ENCODE measurements around the gene ZSCAN23.
"Not testable (repeated sequence)": the region's sequence is repeated elsewhere in the genome, so short reads cannot be mapped to it uniquely, and the experiment has no call there.

The ZSCAN23 gene

GRCh38 chr6:28442586-28442985, 705 bp downstream of the ZSCAN23 start:
- no peak for FAIRE-seq

GRCh38 chr6:28436404-28436803, 6.9 kb downstream of the ZSCAN23 start:
- FAIRE-seq (no peak), DNase-seq (ENCODE audit: low spot score) (no peak)

More at GRCh38 chr6:28442586-28442985, 705 bp downstream of the ZSCAN23 start:
- DNase-seq (ENCODE audit: low spot score) = no peak

- DNase-seq (ENCODE audit: low spot score) (no peak), FAIRE-seq (no peak)
Measured at GRCh38 chr6:28433119-28433518, 10.2 kb downstream of the ZSCAN23 start.

GRCh38 chr6:28429781-28430180, 13.5 kb downstream of the ZSCAN23 start:
- no peak for FAIRE-seq

GRCh38 chr6:28425944-28426541, 17.2 kb downstream of the ZSCAN23 start:
- DNase-seq (ENCODE audit: low spot score) (no peak), FAIRE-seq (no peak)

More at GRCh38 chr6:28429781-28430180, 13.5 kb downstream of the ZSCAN23 start:
- no peak for DNase-seq (ENCODE audit: low spot score)

- FAIRE-seq = no peak
- no peak for DNase-seq (ENCODE audit: low spot score)
Measured at GRCh38 chr6:28424163-28424562, 19.1 kb downstream of the ZSCAN23 start.

GRCh38 chr6:28423546-28423945, 19.7 kb downstream of the ZSCAN23 start:
- DNase-seq (ENCODE audit: low spot score) (no peak), FAIRE-seq (no peak)

GRCh38 chr6:28413681-28414080, 29.6 kb downstream of the ZSCAN23 start:
- DNase-seq (ENCODE audit: low spot score) (no peak), FAIRE-seq (no peak)

- no peak for FAIRE-seq
- DNase-seq (ENCODE audit: low spot score) = no peak
Measured at GRCh38 chr6:28410767-28411166, 32.5 kb downstream of the ZSCAN23 start.

- FAIRE-seq (no peak), DNase-seq (ENCODE audit: low spot score) (no peak)
Measured at GRCh38 chr6:28408076-28408802, 35.1 kb downstream of the ZSCAN23 start.

GRCh38 chr6:28407401-28407800, 35.9 kb downstream of the ZSCAN23 start:
- DNase-seq (ENCODE audit: low spot score) (no peak), FAIRE-seq (no peak)

- FAIRE-seq; DNase-seq (ENCODE audit: low spot score): not testable (repeated sequence)
Measured at GRCh38 chr6:28403923-28404322, 39.4 kb downstream of the ZSCAN23 start.

GRCh38 chr6:28402197-28402596, 41.1 kb downstream of the ZSCAN23 start:
- no peak for DNase-seq (ENCODE audit: low spot score)
- no peak for FAIRE-seq

GRCh38 chr6:28401172-28401571, 42.1 kb downstream of the ZSCAN23 start:
- no peak for FAIRE-seq
- DNase-seq (ENCODE audit: low spot score) = no peak

GRCh38 chr6:28400122-28400451, 43.2 kb downstream of the ZSCAN23 start:
- no peak for FAIRE-seq

GRCh38 chr6:28399350-28400121, 43.8 kb downstream of the ZSCAN23 start, which contains the start of gene ZSCAN12:
Gene ZSCAN12, minus strand, starts transcription at chr6:28399747. Its CDS starts 1,342 bp downstream, at chr6:28398405.
- FAIRE-seq = no peak
- peak; percentile 44 for DNase-seq (ENCODE audit: low spot score)

More at GRCh38 chr6:28400122-28400451, 43.2 kb downstream of the ZSCAN23 start:
- DNase-seq (ENCODE audit: low spot score) = no peak

GRCh38 chr6:28395918-28396317, 47.4 kb downstream of the ZSCAN23 start:
- FAIRE-seq (no peak), DNase-seq (ENCODE audit: low spot score) (no peak)

GRCh38 chr6:28393912-28394662, 49.2 kb downstream of the ZSCAN23 start:
- DNase-seq (ENCODE audit: low spot score) (no peak), FAIRE-seq (no peak)

- FAIRE-seq (no peak), DNase-seq (ENCODE audit: low spot score) (no peak)
Measured at GRCh38 chr6:28390688-28391087, 52.6 kb downstream of the ZSCAN23 start.

GRCh38 chr6:28384143-28384533, 59.2 kb downstream of the ZSCAN23 start:
- FAIRE-seq (no peak), DNase-seq (ENCODE audit: low spot score) (no peak)
